HG03565 (cell line): Measurements from ENCODE around the gene OVCA2.

Source experiments
- ATAC-seq: cut with Tn5 transposase; IDR thresholded peaks from one replicate; pipeline ENCODE4 v1.9.1; 2021; ENCODE audit warnings: mild to moderate bottlenecking, moderate library complexity; ENCODE audit not compliant: unreplicated experiment

OVCA2 gene

GRCh38 chr17:2051933-2052559 is 10.2 kb downstream of the OVCA2 start:
- no peak for ATAC-seq

- no peak for ATAC-seq
Measured at GRCh38 chr17:2053380-2054261, 11.8 kb downstream of the OVCA2 start.

- ATAC-seq, result no peak
Measured at GRCh38 chr17:2054262-2054511, 12.4 kb downstream of the OVCA2 start.

- no peak for ATAC-seq
Measured at GRCh38 chr17:2054512-2055291, 12.9 kb downstream of the OVCA2 start, which contains the start of gene HIC1. TSS of gene HIC1 (plus strand) at chr17:2055103. CDS start at chr17:2056691, 1,588 bp downstream.

GRCh38 chr17:2055292-2056205 is 13.7 kb downstream of the OVCA2 start:
- ATAC-seq, result no peak

GRCh38 chr17:2056206-2057174 is 14.7 kb downstream of the OVCA2 start:
- ATAC-seq, result no peak

GRCh38 chr17:2057175-2057759 is 15.4 kb downstream of the OVCA2 start:
- ATAC-seq, result no peak

GRCh38 chr17:2057760-2058585 is 16.2 kb downstream of the OVCA2 start:
- ATAC-seq, result no peak

GRCh38 chr17:2058586-2059546 is 17.0 kb downstream of the OVCA2 start:
- no peak for ATAC-seq

- ATAC-seq, result no peak
Measured at GRCh38 chr17:2059547-2060384, 17.9 kb downstream of the OVCA2 start.

GRCh38 chr17:2060385-2060658 is 18.5 kb downstream of the OVCA2 start:
- ATAC-seq, result no peak

GRCh38 chr17:2060681-2061440 is 19.0 kb downstream of the OVCA2 start:
- no peak for ATAC-seq

- no peak for ATAC-seq
Measured at GRCh38 chr17:2061441-2061958, 19.7 kb downstream of the OVCA2 start.

- no peak for ATAC-seq
Measured at GRCh38 chr17:2062571-2063183, 20.9 kb downstream of the OVCA2 start.
